Loucy (cell line): ENCODE data around the gene VAV2.

Source experiments
- CTCF ChIP-seq: fragments of 200-600 bp; sonication (generic); conservative IDR thresholded peaks from 2 replicates; pipeline ENCODE4 v1.5.1; 2014; ENCODE audit warnings: mild to moderate bottlenecking, antibody characterized with exemption, low read length
- EZH2phosphoT487 ChIP-seq: fragments of 200-600 bp; IDR thresholded peaks from 2 replicates; pipeline ENCODE4 v1.6.1; 2018; ENCODE audit warnings: antibody characterized with exemption, mild to moderate bottlenecking, moderate library complexity, borderline replicate concordance

DNA sequence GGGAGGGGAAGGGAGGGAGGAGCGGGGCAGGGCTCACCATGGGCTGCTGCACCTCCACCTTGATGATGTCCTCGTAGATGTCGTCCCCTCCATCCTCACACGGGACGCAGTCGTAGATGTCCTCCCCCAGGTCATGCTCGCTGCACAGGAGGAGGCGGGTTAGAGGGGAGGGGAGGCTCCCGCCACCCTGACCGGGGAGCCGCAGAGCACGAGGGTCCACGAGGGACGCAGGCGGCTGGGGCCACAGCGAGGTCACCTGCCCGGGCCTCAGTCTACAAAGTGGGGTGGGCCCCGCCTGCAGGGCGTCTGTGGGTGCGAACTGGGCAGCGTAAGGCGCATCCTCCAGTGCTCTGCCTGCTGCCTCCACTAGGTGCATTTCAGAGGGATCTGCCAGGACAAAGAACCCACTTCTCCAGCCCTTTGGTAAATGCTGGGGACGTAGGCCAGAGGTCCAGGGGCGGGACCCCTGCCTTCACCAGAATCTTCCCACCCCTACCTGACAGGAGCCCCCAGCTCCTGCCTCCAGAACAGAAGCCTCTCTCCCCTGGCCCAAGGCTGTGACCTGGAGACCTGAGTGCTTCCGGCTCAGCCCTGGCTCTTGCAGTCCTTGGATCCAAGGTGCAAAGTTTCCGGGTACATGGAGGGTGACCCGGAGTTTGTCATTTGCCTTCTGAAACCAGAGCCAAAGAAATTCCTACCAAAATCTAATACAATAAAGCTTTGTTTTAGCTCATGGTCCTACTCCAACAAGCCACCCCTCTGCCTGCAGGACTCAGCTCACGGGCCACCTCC lies 179.9 kb downstream of the VAV2 start:
- TF ChIP-seq CTCF = no peak
- no peak for TF ChIP-seq EZH2phosphoT487
